Left hindlimb (tissue), 1 donor: ENCODE results near the gene PTPRC.
A peak's percentile ranks its signal among the peaks of the same experiment; 100 is the strongest.

Experiments
- DNase-seq: peaks from one replicate; pipeline ENCODE4 v3.0.0-alpha.2; 2018

The PTPRC gene

DNA sequence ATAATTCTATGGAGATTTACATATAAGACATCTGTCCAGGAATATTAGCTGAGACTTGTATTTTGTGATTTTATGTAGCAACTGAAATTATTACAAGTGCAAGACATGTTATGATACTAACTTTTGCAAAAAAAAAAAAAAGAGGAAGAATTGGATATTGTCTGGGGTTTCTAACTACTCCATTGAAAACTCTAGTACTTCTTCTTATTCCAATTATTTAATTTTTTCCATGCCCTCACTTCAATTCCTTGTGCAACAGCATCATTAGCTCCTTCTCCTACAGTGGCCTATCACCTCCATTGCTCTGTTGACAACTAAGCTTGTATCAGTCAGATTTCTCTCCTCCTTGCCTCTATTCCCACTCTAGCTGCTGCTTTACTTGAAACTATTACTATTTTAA is 126.6 kb downstream of the PTPRC start:
- no peak for DNase-seq

DNA sequence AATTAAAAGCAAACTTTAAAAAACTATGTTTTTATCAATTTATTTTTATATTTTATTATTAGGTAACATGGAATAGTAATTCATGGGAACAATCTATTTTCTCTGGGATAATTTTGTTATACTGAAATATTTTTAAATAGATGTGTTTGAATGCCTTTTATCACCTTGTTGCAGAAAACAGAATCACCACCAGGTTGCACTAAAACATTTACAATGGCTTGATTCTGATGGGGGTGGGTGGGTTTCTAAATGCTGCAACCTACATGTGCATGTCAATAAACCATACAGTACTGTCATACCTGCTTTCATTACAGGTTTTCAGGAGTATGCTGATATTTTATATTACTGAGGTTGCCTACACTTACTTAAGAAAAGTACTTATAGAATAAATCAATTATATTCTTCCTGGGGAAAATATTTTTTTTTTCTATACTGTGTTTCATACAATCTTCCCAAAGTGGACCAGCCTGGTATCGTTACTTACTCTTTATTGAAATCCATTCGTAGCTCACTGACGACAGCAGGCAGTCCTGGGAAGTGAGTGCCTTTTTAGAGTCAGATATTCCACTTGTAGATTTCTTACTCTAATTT is 132.8 kb downstream of the PTPRC start:
- DNase-seq = no peak

DNA sequence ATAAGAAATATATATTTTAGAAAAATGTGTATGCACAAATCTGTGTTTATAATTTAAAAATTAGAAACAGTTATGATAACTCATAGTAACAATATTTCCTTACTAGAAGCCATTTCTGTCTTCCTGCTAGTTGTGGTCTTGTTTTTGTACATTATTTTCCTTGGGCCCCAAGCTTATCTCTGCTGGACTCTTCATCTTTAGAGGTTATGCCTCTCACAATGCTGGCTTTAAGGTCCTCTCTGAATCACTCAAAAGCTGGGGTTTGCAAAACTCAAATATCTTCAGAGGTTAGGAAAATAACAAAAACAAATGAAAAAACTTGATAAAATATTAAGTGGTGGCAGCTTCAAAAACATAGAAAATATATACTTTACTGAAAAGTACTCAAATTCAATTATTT is 133.8 kb downstream of the PTPRC start:
- no peak for DNase-seq

DNA sequence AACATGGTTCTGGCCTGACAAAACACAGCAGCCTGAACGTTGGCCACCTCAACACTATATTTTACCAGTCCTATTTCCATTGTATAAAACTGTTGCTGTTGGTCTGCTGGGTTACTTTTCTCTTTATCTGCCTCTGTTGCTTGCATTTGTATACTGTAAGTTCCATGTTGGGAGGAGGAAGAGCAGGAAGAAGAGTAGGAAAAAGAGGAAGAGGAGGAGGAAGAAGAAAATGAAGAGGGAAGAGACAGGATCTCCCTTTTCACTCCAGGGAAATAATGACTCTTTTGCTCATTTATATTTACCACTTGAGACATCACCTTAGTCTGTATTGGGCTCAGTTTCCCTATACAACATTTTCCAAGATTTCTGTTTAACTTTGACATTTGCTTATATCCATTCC is 134.2 kb downstream of the PTPRC start:
- no peak for DNase-seq

DNA sequence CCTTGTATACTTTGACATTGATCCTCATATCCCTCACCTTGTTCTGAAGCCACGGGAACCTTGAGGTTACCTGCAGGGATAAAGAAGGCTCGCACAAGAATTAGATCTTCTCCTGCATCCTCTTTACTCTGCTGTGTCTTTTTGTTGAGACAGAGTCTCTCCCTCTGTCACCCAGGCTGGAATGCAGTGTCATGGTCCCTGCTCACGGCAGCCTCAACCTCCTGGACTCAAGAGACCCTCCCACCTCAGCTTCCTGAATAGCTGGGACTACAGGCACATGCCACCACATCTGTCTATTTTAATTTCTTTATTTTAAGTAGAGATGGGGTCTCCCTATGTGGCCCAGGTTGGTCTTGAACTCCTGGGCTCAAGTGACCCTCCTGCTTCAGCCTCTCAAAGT is 134.7 kb downstream of the PTPRC start:
- DNase-seq = no peak

DNA sequence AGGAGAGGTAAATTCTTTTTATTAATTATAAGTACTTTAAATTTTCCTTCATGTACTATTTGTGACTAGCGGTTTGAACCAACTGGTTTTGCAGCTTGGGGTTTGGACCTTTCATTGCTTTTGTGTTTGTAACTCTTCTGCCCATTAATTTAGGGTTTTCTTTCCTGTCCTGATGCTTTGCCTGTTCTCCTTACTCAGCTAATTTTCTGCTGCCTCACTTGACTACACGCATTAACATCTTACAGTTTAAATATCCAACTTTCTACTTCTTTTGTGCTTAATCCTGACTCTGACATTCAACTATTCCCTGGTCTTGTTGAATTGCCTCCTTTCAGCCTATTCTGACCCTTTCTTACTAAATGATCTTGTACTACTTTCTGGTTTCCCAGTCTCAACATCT is 135.6 kb downstream of the PTPRC start:
- DNase-seq = no peak

DNA sequence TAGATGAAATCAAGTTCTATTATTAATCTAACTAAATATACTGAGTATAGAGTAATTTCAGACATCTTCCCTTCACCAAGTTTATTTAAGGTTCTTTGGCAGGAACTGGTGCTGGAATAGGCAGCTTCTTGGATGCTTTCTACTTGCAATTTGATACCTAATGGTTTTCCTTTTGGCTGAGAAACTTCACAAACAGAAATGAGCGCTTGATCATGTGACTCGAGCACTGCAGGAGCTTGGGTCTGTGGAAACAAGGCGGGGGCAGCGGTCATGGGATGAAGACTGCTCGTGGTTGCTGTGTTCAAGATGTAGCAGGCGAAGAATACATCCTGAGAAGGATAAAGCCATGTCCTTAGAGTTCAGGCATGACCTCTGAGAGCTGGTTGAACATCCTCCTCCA is 136.8 kb downstream of the PTPRC start:
- DNase-seq = peak; percentile 33

DNA sequence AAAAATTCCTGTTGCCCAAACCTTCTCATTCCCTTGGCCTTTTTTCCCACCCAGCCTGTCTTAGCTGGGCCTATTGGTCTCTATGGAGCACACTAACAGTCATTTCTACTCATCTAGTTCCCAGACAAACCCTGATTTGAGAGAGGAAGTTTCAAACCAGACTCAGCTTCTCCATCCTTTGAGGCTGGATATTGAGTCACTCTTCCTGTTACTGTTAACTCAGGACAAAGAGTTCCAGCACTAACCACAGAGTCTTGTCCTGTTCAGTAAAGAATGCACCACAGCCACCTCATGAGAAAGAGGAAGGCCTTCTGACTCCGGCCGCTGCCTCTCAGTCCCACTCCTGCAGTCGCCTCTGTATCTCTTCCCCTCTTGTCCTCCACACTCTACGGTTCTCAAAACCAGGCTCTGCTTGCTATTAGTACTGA is 137.8 kb downstream of the PTPRC start:
- DNase-seq = no peak

DNA sequence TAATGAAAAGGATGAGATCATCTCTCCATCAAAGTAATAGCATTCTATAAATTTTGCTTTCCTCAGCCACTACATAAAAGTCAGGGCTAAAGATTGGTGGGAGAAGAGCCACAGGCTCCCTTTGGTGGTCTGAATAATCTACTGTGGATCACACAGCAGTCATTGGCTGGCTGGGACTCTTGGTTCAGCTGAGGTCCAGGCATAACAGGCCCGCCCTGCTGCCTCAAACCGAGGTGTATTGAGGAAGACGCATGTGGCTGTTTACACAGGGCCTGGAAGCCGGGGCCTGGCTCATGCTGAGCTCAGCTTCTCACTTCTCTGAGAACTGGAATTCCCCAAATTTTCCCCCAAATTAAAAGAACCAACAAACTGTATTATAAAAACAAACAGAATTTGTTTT is 139.2 kb downstream of the PTPRC start:
- peak; percentile 57 for DNase-seq

DNA sequence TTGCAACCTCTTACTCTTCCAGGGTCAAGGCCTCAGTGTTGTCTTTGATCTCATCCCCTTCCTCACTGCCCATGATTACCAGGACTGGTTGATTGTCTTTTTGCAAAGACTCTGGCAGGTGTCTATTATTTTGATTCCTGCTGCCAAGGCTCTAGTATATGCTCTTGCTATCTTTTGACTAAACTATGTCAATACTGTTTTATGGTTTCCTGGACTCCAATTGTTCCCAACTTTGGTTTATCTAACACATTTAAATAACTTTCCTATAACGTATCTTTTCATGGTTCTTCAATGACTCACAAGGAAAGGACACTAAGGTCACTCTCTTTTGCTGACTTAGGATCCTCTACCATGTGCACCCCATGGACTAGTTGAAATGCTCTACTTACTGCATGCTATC is 141.5 kb downstream of the PTPRC start:
- no peak for DNase-seq

DNA sequence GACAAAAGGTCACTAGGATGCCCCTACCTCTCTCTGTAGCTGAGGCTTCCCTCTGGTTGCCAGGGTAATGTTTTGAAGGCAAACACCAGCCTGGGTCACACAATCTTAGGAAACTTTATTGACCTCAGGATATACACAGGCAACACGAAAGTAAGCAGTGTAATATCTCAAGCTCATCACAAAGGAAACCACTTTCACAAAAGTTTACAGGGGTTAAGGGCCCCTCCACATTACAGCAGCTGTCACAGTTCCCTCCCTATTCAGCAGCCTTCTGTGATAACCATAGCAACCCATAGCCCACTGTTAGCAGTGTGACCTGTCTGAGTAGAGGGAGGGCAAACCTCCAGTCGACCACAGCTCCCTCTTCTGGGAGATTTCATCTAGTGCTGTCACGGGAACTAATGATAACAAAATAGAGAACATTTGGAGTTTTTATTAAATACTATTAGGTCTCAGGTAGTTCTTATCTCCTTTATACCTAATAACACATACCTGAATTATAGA is 149.8 kb downstream of the PTPRC start:
- DNase-seq = no peak

DNA sequence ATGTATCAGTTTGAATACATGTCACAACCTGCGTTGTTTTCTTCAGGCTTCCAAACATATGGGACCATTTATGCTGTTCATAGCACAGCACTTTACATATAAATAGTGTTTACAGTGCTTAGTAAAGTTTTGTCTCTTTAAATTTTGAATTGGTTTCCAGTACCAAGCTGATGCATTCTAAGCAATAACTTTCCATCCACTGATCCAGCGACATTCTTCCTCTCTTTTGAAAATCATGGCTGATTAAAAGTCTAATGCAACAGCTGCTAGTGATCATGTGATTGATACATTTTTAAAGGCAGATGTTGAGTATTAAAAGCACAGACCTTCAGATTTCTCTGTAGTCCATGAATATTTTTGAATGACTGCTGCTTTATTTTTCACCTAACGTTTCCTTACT is 154.9 kb downstream of the PTPRC start:
- no peak for DNase-seq

DNA sequence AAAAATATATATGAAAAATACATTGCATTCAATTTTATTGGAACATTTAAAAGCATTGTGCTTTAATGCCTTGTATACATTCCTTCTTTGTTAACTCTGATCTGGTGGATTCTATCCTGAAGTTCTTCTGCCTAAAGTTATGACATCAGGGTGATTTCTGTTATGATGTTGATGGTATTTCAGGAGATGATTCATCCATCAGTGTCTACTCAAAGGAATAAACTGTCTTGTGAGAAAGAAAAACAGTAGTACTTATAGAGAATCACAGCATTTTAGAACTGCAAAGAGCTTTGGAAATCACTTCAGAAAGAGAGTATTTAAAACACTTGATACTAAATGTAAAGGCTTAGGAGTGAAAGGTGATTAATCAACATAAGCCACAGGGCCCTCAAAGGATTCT is 155.7 kb downstream of the PTPRC start:
- DNase-seq = no peak

DNA sequence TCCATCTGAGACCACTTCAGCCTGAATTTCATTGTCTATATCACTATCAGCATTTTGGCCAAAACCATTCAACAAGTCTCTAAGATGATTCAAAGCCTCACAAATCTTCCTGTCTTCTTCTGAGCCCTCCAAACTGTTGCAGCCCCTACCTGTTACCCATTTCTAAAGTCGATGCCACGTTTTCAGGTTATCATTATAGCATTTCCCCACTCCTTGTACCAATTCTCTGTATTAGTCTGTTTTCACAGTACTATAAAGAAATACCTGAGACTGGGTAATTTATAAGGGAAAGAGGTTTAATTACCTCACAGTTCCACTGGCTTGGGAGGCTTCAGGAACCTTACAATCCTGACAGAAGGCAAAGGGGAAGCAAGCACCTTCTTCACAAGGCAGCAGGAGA is 158.8 kb downstream of the PTPRC start:
- no peak for DNase-seq

DNA sequence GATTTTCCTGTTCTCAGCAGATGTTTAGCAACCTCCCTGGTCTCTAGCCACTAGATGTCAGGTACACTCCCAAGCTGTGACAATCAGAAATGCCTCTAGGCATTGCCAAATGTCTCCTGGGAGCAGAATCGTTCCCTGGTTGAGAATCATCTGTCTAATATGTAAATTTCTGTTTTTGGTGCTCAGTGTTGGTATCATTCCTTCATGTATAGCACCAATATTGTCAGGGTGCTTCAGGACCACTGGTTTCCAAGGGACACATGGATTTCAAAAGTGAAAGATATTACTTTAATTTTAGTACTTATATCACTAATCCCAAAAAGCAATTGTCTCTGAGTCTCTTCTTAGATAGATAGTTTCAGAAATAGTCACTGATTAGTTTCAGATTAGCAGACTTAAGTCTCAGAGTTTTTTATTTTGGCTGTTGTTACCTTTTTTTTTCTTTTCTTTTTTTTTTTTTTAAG is 160.1 kb downstream of the PTPRC start:
- no peak for DNase-seq

DNA sequence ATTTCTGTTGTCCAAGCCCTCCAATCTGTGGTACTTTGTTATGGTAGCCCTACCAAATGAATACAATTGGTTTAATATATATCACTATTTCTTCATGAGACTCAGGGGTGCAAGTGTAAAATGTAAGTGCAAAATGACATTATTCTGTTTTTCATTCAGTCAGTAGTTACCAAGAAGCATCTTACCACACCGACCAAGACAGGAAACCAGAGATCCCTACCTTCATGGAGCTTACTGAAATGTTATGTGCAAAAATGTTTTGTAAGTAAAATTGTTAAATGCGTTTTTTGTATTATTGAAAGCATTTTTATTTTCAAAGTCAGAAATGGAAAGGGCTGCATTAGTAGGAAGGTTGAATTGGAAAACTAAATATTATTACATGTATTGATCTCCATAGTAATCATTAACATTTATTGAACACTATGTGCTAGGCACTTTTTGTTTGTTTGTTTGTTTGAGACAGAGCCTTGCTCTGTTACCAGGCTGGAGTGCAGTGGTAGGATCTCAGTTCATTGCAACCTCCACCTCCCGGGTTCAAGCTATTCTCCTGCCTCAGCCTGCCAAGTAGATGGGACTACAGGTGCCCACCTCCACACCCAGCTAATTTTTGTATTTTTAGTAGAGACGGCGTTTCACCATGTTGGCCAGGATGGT is 166.8 kb downstream of the PTPRC start:
- DNase-seq = no peak

DNA sequence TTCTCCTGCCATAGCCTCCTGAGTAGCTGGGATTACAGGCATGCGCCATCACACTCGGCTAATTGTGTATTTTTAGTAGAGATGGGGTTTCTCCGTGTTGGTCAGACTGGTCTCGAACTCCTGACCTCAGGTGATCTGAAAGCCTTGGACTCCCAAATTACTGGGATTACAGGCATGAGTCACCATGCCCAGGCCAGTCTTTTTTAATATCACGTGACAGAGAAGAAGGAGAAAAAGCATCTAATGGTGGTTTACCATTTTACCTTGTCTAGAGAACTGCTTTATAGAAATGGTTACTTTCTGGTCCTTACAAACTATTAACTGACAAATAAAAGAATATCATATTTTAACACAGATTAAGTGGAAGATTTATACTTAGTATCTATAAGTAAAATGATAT is 168.0 kb downstream of the PTPRC start:
- no peak for DNase-seq
